Measurements from ENCODE around the gene DHX34.
A peak's percentile ranks its signal among the peaks of the same experiment; 100 is the strongest.

Gene DHX34

DNA sequence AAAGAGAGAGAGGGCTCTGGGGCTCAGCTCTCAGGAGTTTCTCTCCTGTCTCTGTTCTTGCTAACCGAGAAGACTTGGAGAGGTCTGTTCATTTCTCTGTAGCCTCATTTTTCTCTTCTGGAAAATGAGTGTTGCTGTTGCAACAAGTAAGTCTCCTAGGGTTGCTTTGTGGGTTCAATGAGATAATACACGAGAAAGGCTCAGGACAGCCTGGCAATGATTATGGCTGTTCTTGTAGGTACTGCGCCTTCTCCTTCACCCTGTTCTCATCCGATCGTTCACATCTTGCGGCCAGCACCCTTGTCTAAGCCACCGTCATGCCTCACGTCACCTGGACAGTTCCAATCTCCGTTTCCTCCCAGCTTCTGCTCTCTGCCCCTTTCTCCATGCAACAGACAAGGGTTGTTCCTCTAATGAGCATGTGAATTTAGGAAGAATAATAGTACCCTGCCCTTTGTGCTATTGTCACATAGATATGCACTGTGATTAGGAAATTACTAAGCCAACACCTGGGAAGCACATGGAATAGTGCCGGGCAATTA lies 35.3 kb upstream of the DHX34 start:
- H3K4me1 ChIP-seq (ENCODE audit: control insufficient read depth, insufficient read depth, low read length), result peaks cover 31% of the 10 kb centered on the region
- no peaks in the 10 kb centered on the region for H3K9me3 ChIP-seq (ENCODE audit: control insufficient read depth, low read length)
- DNase-seq (ENCODE audit: low read depth), result no peak
- no peaks in the 10 kb centered on the region for H3K36me3 ChIP-seq (ENCODE audit: control insufficient read depth, insufficient read depth, low read length, severe bottlenecking)
- no peaks in the 10 kb centered on the region for H3K27me3 ChIP-seq (replicated peaks; ENCODE audit: control insufficient read depth, insufficient read depth, low read length)
- H3K4me3 ChIP-seq (ENCODE audit: low read length), result no peak overlapping the region
- no peak overlapping the region for H3K9ac ChIP-seq (ENCODE audit: low read length)

DNA sequence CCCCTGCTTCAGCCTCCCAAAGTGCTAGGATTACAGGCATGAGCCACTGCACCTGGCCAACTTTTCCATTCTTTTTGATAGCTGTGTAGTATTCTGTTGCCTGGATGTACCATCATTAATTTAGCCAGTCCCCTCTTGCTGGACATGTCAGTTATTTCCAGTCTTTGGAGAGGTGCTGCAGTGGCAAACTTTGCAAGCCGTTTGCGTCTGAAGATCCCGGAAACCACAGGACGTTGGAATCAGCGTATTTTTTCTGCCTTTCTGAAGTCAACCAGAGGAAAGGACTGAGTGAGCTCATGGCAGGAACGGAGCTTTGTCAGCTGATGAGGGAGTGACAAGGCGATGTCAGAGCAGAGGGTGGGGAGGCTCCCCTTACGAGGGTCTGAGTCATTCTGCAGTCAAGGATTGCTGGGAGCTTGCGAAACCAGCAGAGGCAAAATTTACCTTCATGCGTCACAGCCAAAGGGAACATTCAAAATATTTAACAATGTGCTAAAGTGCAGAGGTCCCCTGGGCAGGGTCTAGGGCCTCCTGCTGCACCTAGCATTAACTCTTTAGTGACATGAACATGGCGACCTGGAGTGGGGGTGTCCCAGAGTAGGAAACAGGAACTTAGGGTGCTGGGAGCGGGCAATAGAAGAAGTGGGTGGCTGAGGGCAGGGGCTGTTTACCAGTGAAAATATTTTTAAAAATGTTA lies 33.8 kb upstream of the DHX34 start:
- Histone ChIP-seq H3K9me3 (ENCODE audit: control insufficient read depth, low read length) (no peaks in the 10 kb centered on the region), H3K9ac (ENCODE audit: low read length) (peak overlapping the region; percentile 51), H3K4me3 (ENCODE audit: low read length) (no peak overlapping the region), H3K36me3 (ENCODE audit: control insufficient read depth, insufficient read depth, low read length, severe bottlenecking) (no peaks in the 10 kb centered on the region), H3K4me1 (ENCODE audit: control insufficient read depth, insufficient read depth, low read length) (peaks cover 21% of the 10 kb centered on the region), H3K27me3 (replicated peaks; ENCODE audit: control insufficient read depth, insufficient read depth, low read length) (peaks cover 5% of the 10 kb centered on the region)
- DNase-seq (ENCODE audit: low read depth), result peak; percentile 92

DNA sequence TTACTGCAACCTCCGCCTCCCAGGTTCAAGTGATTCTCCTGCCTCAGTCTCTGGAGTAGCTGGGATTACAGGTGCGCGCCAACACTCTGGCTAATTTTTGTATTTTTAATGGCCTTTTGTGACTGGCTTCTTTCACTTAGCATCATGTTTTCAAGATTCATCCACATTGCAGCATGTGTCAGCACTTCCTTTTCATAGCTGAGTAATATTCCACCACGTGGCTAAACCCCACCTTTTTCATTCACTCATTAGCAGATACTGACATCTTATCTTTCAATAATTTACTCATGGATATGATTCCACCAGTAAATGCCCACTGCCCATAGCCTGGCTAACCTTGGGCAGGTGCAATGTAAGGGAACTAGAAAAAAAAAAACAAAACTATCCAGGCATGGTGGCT lies 32.6 kb upstream of the DHX34 start:
- Histone ChIP-seq H3K9ac (ENCODE audit: low read length) (no peak overlapping the region), H3K4me3 (ENCODE audit: low read length) (no peak overlapping the region), H3K27me3 (replicated peaks; ENCODE audit: control insufficient read depth, insufficient read depth, low read length) (peaks cover 7% of the 10 kb centered on the region)

DNA sequence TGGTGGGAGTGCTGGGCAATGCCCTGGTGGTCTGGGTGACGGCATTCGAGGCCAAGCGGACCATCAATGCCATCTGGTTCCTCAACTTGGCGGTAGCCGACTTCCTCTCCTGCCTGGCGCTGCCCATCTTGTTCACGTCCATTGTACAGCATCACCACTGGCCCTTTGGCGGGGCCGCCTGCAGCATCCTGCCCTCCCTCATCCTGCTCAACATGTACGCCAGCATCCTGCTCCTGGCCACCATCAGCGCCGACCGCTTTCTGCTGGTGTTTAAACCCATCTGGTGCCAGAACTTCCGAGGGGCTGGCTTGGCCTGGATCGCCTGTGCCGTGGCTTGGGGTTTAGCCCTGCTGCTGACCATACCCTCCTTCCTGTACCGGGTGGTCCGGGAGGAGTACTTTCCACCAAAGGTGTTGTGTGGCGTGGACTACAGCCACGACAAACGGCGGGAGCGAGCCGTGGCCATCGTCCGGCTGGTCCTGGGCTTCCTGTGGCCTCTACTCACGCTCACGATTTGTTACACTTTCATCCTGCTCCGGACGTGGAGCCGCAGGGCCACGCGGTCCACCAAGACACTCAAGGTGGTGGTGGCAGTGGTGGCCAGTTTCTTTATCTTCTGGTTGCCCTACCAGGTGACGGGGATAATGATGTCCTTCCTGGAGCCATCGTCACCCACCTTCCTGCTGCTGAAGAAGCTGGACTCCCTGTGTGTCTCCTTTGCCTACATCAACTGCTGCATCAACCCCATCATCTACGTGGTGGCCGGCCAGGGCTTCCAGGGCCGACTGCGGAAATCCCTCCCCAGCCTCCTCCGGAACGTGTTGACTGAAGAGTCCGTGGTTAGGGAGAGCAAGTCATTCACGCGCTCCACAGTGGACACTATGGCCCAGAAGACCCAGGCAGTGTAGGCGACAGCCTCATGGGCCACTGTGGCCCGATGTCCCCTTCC lies 28.9 kb upstream of the DHX34 start:
- Histone ChIP-seq H3K27me3 (replicated peaks; ENCODE audit: control insufficient read depth, insufficient read depth, low read length) (peaks cover 16% of the 10 kb centered on the region), H3K36me3 (ENCODE audit: control insufficient read depth, insufficient read depth, low read length, severe bottlenecking) (no peaks in the 10 kb centered on the region), H3K4me1 (ENCODE audit: control insufficient read depth, insufficient read depth, low read length) (peaks cover 6% of the 10 kb centered on the region), H3K9ac (ENCODE audit: low read length) (no peak overlapping the region), H3K4me3 (ENCODE audit: low read length) (no peak overlapping the region), H3K9me3 (ENCODE audit: control insufficient read depth, low read length) (peaks cover 5% of the 10 kb centered on the region)
- no peak for DNase-seq (ENCODE audit: low read depth)

More for the DNA sequence above, 32.6 kb upstream of the DHX34 start:
- Histone ChIP-seq H3K4me1 (ENCODE audit: control insufficient read depth, insufficient read depth, low read length) (peaks cover 11% of the 10 kb centered on the region), H3K9me3 (ENCODE audit: control insufficient read depth, low read length) (peaks cover 2% of the 10 kb centered on the region), H3K36me3 (ENCODE audit: control insufficient read depth, insufficient read depth, low read length, severe bottlenecking) (no peaks in the 10 kb centered on the region)
- no peak for DNase-seq (ENCODE audit: low read depth)

DNA sequence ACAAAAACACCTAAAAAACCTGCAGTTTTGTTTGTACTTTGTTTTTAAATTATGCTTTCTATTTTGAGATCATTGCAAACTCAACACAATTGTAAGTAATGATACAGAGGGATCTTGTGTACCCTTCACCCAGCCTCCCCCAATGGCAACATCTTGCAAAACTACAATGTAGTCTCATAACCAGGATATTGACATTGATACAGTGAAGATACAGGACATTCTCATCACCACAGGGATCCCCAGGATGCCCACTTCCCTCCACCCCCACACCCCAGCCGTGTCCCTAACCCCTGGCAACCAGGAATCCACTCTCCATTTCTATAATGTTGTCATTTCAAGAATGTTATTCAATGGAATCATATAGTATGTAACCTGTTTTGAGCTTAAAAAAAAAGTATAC lies 27.5 kb upstream of the DHX34 start:
- H3K9ac ChIP-seq (ENCODE audit: low read length), result no peak overlapping the region
- no peak for DNase-seq (ENCODE audit: low read depth)
- H3K9me3 ChIP-seq (ENCODE audit: control insufficient read depth, low read length), result peaks cover 5% of the 10 kb centered on the region
- peaks cover 20% of the 10 kb centered on the region for H3K27me3 ChIP-seq (replicated peaks; ENCODE audit: control insufficient read depth, insufficient read depth, low read length)
- H3K36me3 ChIP-seq (ENCODE audit: control insufficient read depth, insufficient read depth, low read length, severe bottlenecking), result no peaks in the 10 kb centered on the region
- H3K4me1 ChIP-seq (ENCODE audit: control insufficient read depth, insufficient read depth, low read length), result no peaks in the 10 kb centered on the region
- no peak overlapping the region for H3K4me3 ChIP-seq (ENCODE audit: low read length)

DNA sequence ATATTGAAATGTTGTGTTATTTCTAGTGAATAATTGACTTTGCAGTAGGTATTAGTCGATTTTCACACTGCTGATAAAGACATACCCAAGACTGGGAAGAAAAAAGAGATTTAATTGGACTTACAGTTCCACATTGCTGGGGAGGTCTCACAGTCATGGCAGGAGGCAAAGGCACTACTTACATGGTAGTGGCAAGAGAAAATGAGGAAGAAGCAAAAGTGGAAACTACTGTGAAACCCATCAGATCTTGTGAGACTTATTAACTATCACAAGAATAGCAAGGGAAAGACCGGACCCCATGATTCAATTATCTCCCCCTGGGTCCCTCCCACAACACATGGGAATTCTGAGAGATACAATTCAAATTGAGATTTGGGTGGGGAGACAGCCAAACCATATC lies 27.1 kb upstream of the DHX34 start:
- Histone ChIP-seq H3K36me3 (ENCODE audit: control insufficient read depth, insufficient read depth, low read length, severe bottlenecking) (no peaks in the 10 kb centered on the region), H3K4me1 (ENCODE audit: control insufficient read depth, insufficient read depth, low read length) (no peaks in the 10 kb centered on the region), H3K9me3 (ENCODE audit: control insufficient read depth, low read length) (peaks cover 5% of the 10 kb centered on the region), H3K4me3 (ENCODE audit: low read length) (no peak overlapping the region), H3K9ac (ENCODE audit: low read length) (no peak overlapping the region), H3K27me3 (replicated peaks; ENCODE audit: control insufficient read depth, insufficient read depth, low read length) (peaks cover 20% of the 10 kb centered on the region)
- no peak for DNase-seq (ENCODE audit: low read depth)

DNA sequence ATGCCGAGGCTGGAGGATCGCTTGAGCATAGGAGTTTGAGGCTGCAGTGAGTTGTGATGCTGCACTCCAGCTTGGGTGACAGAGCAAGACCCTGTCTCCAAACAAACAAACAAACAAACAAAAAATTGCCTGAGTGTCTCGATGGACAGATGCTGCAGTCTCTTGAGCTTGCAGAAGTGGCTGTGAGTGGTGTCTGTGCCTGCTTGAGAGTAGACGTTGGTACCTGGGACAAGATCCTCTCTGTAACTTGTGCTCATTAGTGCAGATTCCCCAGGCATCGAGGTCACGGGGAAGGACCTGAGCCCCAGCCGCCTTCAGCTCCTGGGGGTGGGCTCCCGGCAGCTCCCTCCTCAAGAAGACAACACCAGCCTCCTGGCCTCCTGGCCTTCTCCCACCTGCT lies 25.7 kb upstream of the DHX34 start:
- H3K36me3 ChIP-seq (ENCODE audit: control insufficient read depth, insufficient read depth, low read length, severe bottlenecking), result no peaks in the 10 kb centered on the region
- peaks cover 20% of the 10 kb centered on the region for H3K27me3 ChIP-seq (replicated peaks; ENCODE audit: control insufficient read depth, insufficient read depth, low read length)
- no peak overlapping the region for H3K9ac ChIP-seq (ENCODE audit: low read length)
- no peak for DNase-seq (ENCODE audit: low read depth)
- H3K4me3 ChIP-seq (ENCODE audit: low read length), result no peak overlapping the region
- peaks cover 5% of the 10 kb centered on the region for H3K9me3 ChIP-seq (ENCODE audit: control insufficient read depth, low read length)
- no peaks in the 10 kb centered on the region for H3K4me1 ChIP-seq (ENCODE audit: control insufficient read depth, insufficient read depth, low read length)

DNA sequence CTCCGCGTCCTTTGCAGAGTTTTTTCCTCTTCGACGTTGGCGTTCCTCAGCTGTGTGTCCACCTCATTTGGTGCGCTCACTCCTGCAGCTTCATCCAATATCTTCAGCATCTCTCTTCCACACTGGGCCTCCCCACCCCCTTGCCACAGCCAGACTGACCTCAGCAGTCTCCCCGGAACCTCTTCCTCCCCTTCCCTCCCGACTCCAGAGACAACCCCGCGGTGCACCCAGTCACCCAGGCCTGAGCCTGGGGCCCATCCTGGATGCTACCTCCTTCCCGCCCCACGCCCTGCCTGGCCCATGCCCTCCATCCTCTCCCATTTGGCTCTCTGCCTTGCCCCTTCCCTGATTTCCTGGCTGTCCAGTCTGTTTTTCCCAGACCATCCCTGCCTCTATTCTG lies 25.2 kb upstream of the DHX34 start:
- H3K36me3 ChIP-seq (ENCODE audit: control insufficient read depth, insufficient read depth, low read length, severe bottlenecking), result no peaks in the 10 kb centered on the region
- no peaks in the 10 kb centered on the region for H3K4me1 ChIP-seq (ENCODE audit: control insufficient read depth, insufficient read depth, low read length)
- no peak for DNase-seq (ENCODE audit: low read depth)
- H3K9ac ChIP-seq (ENCODE audit: low read length), result no peak overlapping the region
- peaks cover 5% of the 10 kb centered on the region for H3K9me3 ChIP-seq (ENCODE audit: control insufficient read depth, low read length)
- H3K27me3 ChIP-seq (replicated peaks; ENCODE audit: control insufficient read depth, insufficient read depth, low read length), result peaks cover 20% of the 10 kb centered on the region
- no peak overlapping the region for H3K4me3 ChIP-seq (ENCODE audit: low read length)

DNA sequence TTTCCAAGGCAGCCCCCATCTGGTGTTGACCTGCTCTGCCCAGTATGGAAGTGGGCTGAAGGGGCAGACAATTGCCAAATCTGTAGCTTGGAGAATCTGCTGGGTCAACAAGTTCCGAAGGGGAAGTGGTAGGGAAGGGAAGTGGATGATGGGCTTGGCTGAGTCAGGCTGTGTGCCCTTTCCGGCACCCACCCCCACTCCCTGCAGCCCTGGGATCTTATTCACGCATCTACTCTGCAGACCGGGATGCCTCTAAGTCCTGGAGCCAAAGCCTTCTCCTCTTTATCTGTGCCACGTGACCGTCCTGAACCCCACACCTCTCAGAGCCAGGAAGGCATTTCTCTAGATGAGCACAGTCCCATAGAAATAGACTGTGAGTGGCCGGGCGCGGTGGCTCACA lies 24.6 kb upstream of the DHX34 start:
- no peak for DNase-seq (ENCODE audit: low read depth)
- Histone ChIP-seq H3K9me3 (ENCODE audit: control insufficient read depth, low read length) (peaks cover 5% of the 10 kb centered on the region), H3K27me3 (replicated peaks; ENCODE audit: control insufficient read depth, insufficient read depth, low read length) (peaks cover 19% of the 10 kb centered on the region), H3K36me3 (ENCODE audit: control insufficient read depth, insufficient read depth, low read length, severe bottlenecking) (no peaks in the 10 kb centered on the region), H3K9ac (ENCODE audit: low read length) (no peak overlapping the region), H3K4me1 (ENCODE audit: control insufficient read depth, insufficient read depth, low read length) (no peaks in the 10 kb centered on the region), H3K4me3 (ENCODE audit: low read length) (no peak overlapping the region)

DNA sequence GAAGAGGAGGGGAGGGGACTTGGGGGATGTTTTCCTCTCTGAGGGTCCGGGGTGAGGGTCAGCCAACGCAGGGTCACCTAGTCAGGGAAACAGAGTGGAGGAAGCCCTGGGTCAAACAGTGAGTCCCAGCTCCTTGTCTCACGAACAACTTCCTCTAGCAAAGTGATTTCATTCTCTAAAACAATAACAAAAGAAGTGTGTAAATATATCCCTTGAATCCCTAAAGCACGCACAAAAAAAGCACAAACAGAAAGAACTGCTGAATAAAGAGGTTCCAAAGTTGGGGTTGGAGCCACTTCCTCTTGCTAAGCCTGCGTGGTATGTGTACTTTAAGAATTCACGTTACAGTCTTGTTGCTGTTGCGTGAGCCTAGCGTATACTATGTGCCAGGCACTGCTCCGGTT lies 18.6 kb upstream of the DHX34 start:
- Histone ChIP-seq H3K4me1 (ENCODE audit: control insufficient read depth, insufficient read depth, low read length) (peaks cover 7% of the 10 kb centered on the region), H3K36me3 (ENCODE audit: control insufficient read depth, insufficient read depth, low read length, severe bottlenecking) (no peaks in the 10 kb centered on the region), H3K27me3 (replicated peaks; ENCODE audit: control insufficient read depth, insufficient read depth, low read length) (peaks cover 4% of the 10 kb centered on the region), H3K9me3 (ENCODE audit: control insufficient read depth, low read length) (no peaks in the 10 kb centered on the region), H3K9ac (ENCODE audit: low read length) (no peak overlapping the region), H3K4me3 (ENCODE audit: low read length) (no peak overlapping the region)
- DNase-seq (ENCODE audit: low read depth), result peak; percentile 23

DNA sequence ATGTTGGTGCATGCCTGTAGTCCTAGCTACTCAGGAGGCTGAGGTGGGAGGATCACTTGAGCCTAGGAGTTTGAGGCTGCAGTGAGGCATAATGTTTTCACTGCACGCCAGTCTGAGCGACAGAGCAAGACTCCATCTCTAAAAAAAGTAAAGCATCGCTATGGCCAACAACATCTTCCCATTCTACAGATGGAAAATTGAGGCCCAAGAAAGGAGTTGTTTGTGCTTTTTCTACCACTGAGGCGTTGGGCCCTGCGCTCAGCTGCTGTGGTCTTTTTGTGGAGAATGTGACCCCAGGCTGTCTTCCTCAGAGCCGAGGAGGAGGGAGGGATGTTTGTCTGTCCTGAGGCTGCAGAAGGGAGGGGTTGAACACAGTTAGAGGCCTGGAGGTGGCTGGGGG lies 17.6 kb upstream of the DHX34 start:
- H3K9me3 ChIP-seq (ENCODE audit: control insufficient read depth, low read length), result no peaks in the 10 kb centered on the region
- no peaks in the 10 kb centered on the region for H3K36me3 ChIP-seq (ENCODE audit: control insufficient read depth, insufficient read depth, low read length, severe bottlenecking)
- no peak for DNase-seq (ENCODE audit: low read depth)
- peaks cover 7% of the 10 kb centered on the region for H3K4me1 ChIP-seq (ENCODE audit: control insufficient read depth, insufficient read depth, low read length)
- H3K27me3 ChIP-seq (replicated peaks; ENCODE audit: control insufficient read depth, insufficient read depth, low read length), result peaks cover under 1% of the 10 kb centered on the region
- H3K9ac ChIP-seq (ENCODE audit: low read length), result no peak overlapping the region
- no peak overlapping the region for H3K4me3 ChIP-seq (ENCODE audit: low read length)
